Activated CD4-positive, alpha-beta T cell treated with anti-CD3 and anti-CD28 coated beads for 36 hours (primary cell): ENCODE results near the gene LCTL. TPM values are rescaled to one million over a fixed set of nuclear protein-coding genes. Genes with fewer than 3 reads are reported as not detected.

ENCODE experiments used
- ATAC-seq: fragments of 200-7000 bp; cut with Tn5 transposase; one replicate; pipeline ENCODE4 v1.10.0; 2021; ENCODE audit warnings: mild to moderate bottlenecking, moderate library complexity
- CTCF ChIA-PET: fragments of 350-600 bp; sonication (Branson Sonifier 250); formaldehyde crosslinking; loops from one replicate; lab custom pipeline; 2021; ENCODE audit warnings: antibody characterized with exemption; lab: Charles Lee
- POLR2A ChIA-PET: fragments of 350-600 bp; sonication (Branson Sonifier 250); formaldehyde crosslinking; loops from one replicate; lab custom pipeline; 2021; ENCODE audit warnings: antibody characterized with exemption, inconsistent platforms; lab: Charles Lee
- DNase-seq: peaks from one replicate; pipeline ENCODE4 v3.0.0-alpha.2; 2020
- H3K27ac Mint-ChIP-seq: one replicate; pipeline ENCODE4 v1.8.0; 2021; ENCODE audit warnings: mixed read lengths
- H3K27me3 Mint-ChIP-seq: one replicate; pipeline ENCODE4 v1.8.0; 2021; ENCODE audit warnings: mixed read lengths
- H3K36me3 Mint-ChIP-seq: one replicate; pipeline ENCODE4 v1.8.0; 2021; ENCODE audit warnings: low read depth, mixed read lengths
- H3K4me1 Mint-ChIP-seq: one replicate; pipeline ENCODE4 v1.8.0; 2021; ENCODE audit warnings: mixed read lengths
- H3K4me3 Mint-ChIP-seq: one replicate; pipeline ENCODE4 v1.8.0; 2021; ENCODE audit warnings: mild to moderate bottlenecking, moderate library complexity, mixed read lengths
- H3K9me3 Mint-ChIP-seq: one replicate; pipeline ENCODE4 v1.8.0; 2021; ENCODE audit warnings: low read depth, mixed read lengths
- intact Hi-C, 2 experiments: fragments of 100-400 bp; cut with DNase I in 1 of 2; cut with micrococcal nuclease in 1 of 2; formaldehyde crosslinking; loops; one replicate each; pipeline versions ENCODE4 v1.14.2 to v1.15.1; 2022 to 2024; cut with DNase I, micrococcal nuclease
- total RNA-seq, 2 experiments: library from RNA; stranded (reverse); gene quantifications; one replicate each; pipeline ENCODE4 v1.2.3, GENCODE V29; 2021

Gene LCTL, protein sequence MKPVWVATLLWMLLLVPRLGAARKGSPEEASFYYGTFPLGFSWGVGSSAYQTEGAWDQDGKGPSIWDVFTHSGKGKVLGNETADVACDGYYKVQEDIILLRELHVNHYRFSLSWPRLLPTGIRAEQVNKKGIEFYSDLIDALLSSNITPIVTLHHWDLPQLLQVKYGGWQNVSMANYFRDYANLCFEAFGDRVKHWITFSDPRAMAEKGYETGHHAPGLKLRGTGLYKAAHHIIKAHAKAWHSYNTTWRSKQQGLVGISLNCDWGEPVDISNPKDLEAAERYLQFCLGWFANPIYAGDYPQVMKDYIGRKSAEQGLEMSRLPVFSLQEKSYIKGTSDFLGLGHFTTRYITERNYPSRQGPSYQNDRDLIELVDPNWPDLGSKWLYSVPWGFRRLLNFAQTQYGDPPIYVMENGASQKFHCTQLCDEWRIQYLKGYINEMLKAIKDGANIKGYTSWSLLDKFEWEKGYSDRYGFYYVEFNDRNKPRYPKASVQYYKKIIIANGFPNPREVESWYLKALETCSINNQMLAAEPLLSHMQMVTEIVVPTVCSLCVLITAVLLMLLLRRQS
- not detected for total RNA-seq

- DNase-seq, result no peak
- ATAC-seq, result no peak
- peaks cover 5% of the 10 kb centered on the region for H3K4me1 Mint-ChIP-seq
- H3K36me3 Mint-ChIP-seq, result no peaks in the 10 kb centered on the region
- no peaks in the 10 kb centered on the region for H3K27me3 Mint-ChIP-seq
- no peaks in the 10 kb centered on the region for H3K9me3 Mint-ChIP-seq
- ChIA-PET POLR2A (no interaction called here), CTCF (interaction anchor here (0.6 to 1.9 kb wide), 4 partner anchors 13 to 524 kb away, joined by 3 to 5 read pairs (median 5); no protein-coding TSS in a partner anchor)
- no peak within 1 kb of the TSS for H3K4me3 Mint-ChIP-seq
- H3K27ac Mint-ChIP-seq, result no peak within 1 kb of the TSS
- intact Hi-C loops, result no loop called here
Measured at GRCh38 chr15:66565741-66566144, at the start of gene LCTL. Gene LCTL, minus strand, starts transcription at chr15:66565998. Its CDS starts 633 bp downstream, at chr15:66565365.

GRCh38 chr15:66614951-66615760 lies 49.4 kb upstream of the LCTL start:
- Mint-ChIP-seq H3K27me3 (peaks cover 3% of the 10 kb centered on the region), H3K27ac (no peak overlapping the region), H3K4me1 (no peaks in the 10 kb centered on the region), H3K36me3 (no peaks in the 10 kb centered on the region), H3K4me3 (no peak overlapping the region), H3K9me3 (no peaks in the 10 kb centered on the region)
- ATAC-seq (no peak), DNase-seq (no peak)
- ChIA-PET CTCF (interaction anchor here (0.6 to 2.4 kb wide), 6 partner anchors 9 to 238 kb away, joined by 3 to 10 read pairs (median 6); no protein-coding TSS in a partner anchor), POLR2A (no interaction called here)
- intact Hi-C loops, result loop anchor here (5.0 to 10.0 kb wide), 2 partner anchors 90 to 237 kb away; partner anchors contain the start of gene SMAD6 (in 1 of the 2)

DNA sequence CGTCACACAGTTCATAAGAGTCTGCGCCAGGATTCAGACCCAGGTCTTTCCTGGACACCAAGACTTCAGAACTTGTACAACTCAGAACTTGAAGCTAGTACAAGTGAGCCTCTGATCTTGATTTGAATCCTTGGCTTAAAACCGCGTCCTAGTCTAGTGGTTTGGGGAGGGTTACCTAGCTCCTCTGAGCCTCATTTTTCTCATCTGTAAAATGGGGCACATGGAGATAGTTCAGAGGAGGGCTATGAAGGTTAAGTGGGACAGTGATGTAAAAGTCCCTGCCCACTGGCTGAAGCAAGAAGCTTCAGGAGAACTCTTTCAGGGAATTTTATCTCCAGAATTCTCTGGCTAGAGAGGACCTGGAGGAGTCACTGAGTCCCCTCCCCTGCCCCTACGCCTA lies 48.7 kb upstream of the LCTL start:
- POLR2A ChIA-PET, result no interaction called here
- intact Hi-C loops, result loop anchor here in 1 of 2 experiments (10.0 kb wide), 1 partner anchor 90 kb away; the partner anchor contains the start of gene SMAD6
- H3K27me3 Mint-ChIP-seq, result no peaks in the 10 kb centered on the region
- CTCF ChIA-PET, result interaction anchor here (1.2 to 2.4 kb wide), 4 partner anchors 8 to 237 kb away, joined by 4 to 10 read pairs (median 8); no protein-coding TSS in a partner anchor
- H3K4me1 Mint-ChIP-seq, result no peaks in the 10 kb centered on the region
- ATAC-seq, result no peak
- no peaks in the 10 kb centered on the region for H3K36me3 Mint-ChIP-seq
- H3K9me3 Mint-ChIP-seq, result no peaks in the 10 kb centered on the region
- H3K4me3 Mint-ChIP-seq, result no peak overlapping the region
- no peak overlapping the region for H3K27ac Mint-ChIP-seq
- no peak for DNase-seq

DNA sequence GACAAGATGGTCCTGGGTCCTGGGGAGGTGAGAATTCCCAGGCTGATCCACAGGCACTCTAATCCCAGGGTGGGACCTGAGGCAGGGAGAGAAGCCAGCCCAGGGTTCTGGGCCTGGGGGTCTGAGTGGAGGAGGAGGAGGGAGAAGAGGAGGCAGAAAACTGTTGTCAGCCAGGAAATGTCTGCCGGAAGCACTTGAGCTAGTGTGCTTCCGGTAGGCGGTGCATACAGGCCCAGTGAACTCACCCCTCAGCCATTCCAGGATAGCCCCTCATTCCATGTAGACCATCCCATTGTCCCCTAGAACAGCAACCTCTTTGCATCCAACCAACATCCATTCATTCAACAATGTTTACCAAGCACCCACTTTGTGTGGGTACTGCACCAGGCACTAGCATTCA lies 47.9 kb upstream of the LCTL start:
- Mint-ChIP-seq H3K9me3 (no peaks in the 10 kb centered on the region), H3K36me3 (no peaks in the 10 kb centered on the region), H3K4me1 (no peaks in the 10 kb centered on the region), H3K4me3 (no peak overlapping the region), H3K27ac (no peak overlapping the region), H3K27me3 (no peaks in the 10 kb centered on the region)
- ATAC-seq (no peak), DNase-seq (no peak)
- intact Hi-C loops, result loop anchor here in 1 of 2 experiments (10.0 kb wide), 1 partner anchor 91 kb away; the partner anchor contains the start of gene SMAD6
- POLR2A ChIA-PET, result interaction anchor here (0.6 kb wide), 1 partner anchor 82 kb away, joined by 4 read pairs; no protein-coding TSS in a partner anchor
- CTCF ChIA-PET, result interaction anchor here (0.6 to 2.4 kb wide), 4 partner anchors 8 to 820 kb away, joined by 3 to 10 read pairs (median 8); no protein-coding TSS in a partner anchor

DNA sequence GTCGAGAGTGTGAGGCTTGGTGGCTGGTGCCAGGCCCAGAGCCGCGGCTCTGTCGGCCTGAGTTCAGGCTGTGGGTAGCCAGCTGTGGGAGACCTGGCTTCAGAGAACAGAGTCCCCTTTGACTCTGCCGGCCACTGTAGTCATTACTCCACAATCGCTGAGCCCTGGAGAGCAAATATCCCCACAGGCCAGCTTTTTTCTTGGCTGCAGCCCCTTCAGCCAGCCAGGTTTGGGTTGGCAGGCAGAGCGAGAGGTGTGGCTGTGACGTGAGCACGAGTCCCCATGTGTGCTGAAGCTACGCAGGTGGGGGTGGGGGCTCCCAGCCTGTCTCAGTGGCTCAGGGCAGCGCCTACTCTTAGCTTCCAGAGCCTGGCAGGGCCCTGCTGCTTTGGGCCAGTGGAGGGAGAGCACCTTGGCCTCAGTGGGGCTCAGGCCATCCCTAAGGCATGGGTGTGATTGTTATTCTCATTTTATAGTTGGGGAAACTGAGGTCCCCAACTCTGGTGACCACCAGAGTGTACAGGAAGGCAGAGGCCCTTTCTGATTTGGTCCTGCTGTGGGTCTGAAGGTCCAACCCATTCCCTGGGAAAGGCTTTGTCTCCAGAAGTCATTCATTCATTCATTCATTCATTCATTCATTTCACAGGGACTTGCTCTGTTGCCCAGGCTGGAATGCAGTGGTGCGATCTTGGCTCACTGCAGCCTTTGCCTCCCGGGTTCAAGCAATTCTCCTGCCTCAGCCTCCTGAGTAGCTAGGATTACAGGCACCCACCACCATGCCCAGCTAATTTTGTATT lies 45.7 kb upstream of the LCTL start:
- no peaks in the 10 kb centered on the region for H3K36me3 Mint-ChIP-seq
- H3K9me3 Mint-ChIP-seq, result no peaks in the 10 kb centered on the region
- no peak overlapping the region for H3K27ac Mint-ChIP-seq
- no peak for DNase-seq
- H3K4me3 Mint-ChIP-seq, result no peak overlapping the region
- ChIA-PET CTCF (interaction anchor here (0.7 to 0.8 kb wide), 2 partner anchors 240 to 291 kb away, joined by 3 to 7 read pairs; no protein-coding TSS in a partner anchor), POLR2A (no interaction called here)
- ATAC-seq, result no peak
- H3K27me3 Mint-ChIP-seq, result no peaks in the 10 kb centered on the region
- intact Hi-C loops, result loop anchor here in 1 of 2 experiments (10.0 kb wide), 1 partner anchor 93 kb away; the partner anchor contains the start of gene SMAD6
- no peaks in the 10 kb centered on the region for H3K4me1 Mint-ChIP-seq

- no peak for DNase-seq
- no peak overlapping the region for H3K4me3 Mint-ChIP-seq
- no peak for ATAC-seq
- no peaks in the 10 kb centered on the region for H3K36me3 Mint-ChIP-seq
- intact Hi-C loops, result loop anchor here in 1 of 2 experiments (10.0 kb wide), 1 partner anchor 95 kb away; the partner anchor contains the start of gene SMAD6
- H3K27me3 Mint-ChIP-seq, result no peaks in the 10 kb centered on the region
- ChIA-PET CTCF (interaction anchor here (0.9 kb wide), 1 partner anchor 156 kb away, joined by 3 read pairs; no protein-coding TSS in a partner anchor), POLR2A (no interaction called here)
- no peak overlapping the region for H3K27ac Mint-ChIP-seq
- H3K9me3 Mint-ChIP-seq, result no peaks in the 10 kb centered on the region
- no peaks in the 10 kb centered on the region for H3K4me1 Mint-ChIP-seq
Measured at GRCh38 chr15:66609876-66610275, 44.1 kb upstream of the LCTL start.

GRCh38 chr15:66608881-66609280 lies 43.1 kb upstream of the LCTL start:
- no peak for ATAC-seq
- Mint-ChIP-seq H3K4me1 (no peaks in the 10 kb centered on the region), H3K4me3 (no peak overlapping the region), H3K36me3 (no peaks in the 10 kb centered on the region), H3K27me3 (no peaks in the 10 kb centered on the region), H3K9me3 (no peaks in the 10 kb centered on the region), H3K27ac (no peak overlapping the region)
- no peak for DNase-seq
- POLR2A ChIA-PET, result no interaction called here
- CTCF ChIA-PET, result interaction anchor here (0.9 to 1.1 kb wide), 2 partner anchors 10 to 157 kb away, joined by 3 read pairs; no protein-coding TSS in a partner anchor
- intact Hi-C loops, result no loop called here

GRCh38 chr15:66608159-66608558 lies 42.4 kb upstream of the LCTL start:
- no peak overlapping the region for H3K27ac Mint-ChIP-seq
- DNase-seq, result no peak
- ChIA-PET POLR2A (no interaction called here), CTCF (interaction anchor here (0.7 to 1.4 kb wide), 6 partner anchors 9 to 292 kb away, joined by 3 to 8 read pairs (median 3); no protein-coding TSS in a partner anchor)
- no peak overlapping the region for H3K4me3 Mint-ChIP-seq
- no peak for ATAC-seq
- H3K27me3 Mint-ChIP-seq, result no peaks in the 10 kb centered on the region
- intact Hi-C loops, result no loop called here
- H3K36me3 Mint-ChIP-seq, result no peaks in the 10 kb centered on the region
- H3K4me1 Mint-ChIP-seq, result no peaks in the 10 kb centered on the region
- H3K9me3 Mint-ChIP-seq, result no peaks in the 10 kb centered on the region

DNA sequence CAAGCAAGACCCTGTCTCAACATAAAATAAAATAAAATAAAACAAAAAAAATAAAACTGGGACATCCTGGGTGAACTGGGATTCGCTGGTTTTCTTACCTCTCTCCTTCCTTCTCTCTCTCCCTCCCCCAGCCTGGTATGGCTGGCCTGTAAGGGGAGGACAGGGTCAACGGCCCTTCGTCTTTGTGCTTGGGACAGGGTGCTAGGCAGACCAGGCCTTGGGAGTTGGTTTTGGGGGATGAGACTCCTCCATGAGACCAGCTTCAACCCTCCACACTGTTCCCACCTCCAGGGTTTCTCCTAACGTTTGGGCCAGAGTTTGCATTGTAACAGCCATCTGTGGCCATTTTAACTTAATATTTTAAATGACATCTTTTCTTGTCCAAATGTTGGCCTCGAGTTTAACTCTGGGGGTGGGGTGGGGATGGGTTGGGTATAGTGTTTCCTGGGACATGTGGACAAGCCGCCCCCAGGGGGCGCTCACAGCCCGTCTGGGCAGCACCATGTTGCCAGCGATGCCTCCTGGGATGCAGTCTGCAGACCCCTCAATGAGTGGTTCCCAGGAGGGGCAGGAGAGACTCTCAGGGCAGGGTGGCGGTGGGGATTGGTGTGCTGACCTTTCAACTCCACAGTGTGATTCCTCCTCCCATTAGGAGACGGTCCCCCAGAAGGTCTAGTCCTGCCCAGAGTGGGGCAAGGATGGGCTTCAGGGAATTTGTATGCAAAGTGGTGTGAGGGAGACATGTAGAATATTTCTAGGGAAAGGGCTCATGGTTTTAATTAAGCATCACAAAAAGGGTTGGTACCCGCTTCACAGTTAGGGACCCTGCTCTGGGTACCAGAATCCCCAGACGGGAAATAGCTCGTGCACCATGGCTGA lies 37.7 kb upstream of the LCTL start:
- DNase-seq (peak; percentile 82), ATAC-seq (peak; percentile 86)
- CTCF ChIA-PET, result interaction anchor here (0.6 to 3.8 kb wide), 13 partner anchors 11 to 889 kb away, joined by 3 to 32 read pairs (median 4); no protein-coding TSS in a partner anchor
- no peaks in the 10 kb centered on the region for H3K36me3 Mint-ChIP-seq
- H3K27me3 Mint-ChIP-seq, result peaks cover 4% of the 10 kb centered on the region
- H3K9me3 Mint-ChIP-seq, result no peaks in the 10 kb centered on the region
- POLR2A ChIA-PET, result interaction anchor here (0.6 kb wide), 1 partner anchor 243 kb away, joined by 3 read pairs; no protein-coding TSS in a partner anchor
- no peak overlapping the region for H3K4me3 Mint-ChIP-seq
- peaks cover under 1% of the 10 kb centered on the region for H3K4me1 Mint-ChIP-seq
- H3K27ac Mint-ChIP-seq, result no peak overlapping the region
- intact Hi-C loops, result loop anchor here (1.0 kb wide), 2 partner anchors 171 to 248 kb away; no protein-coding TSS in a partner anchor
